NCI-H82 treated with DMSO at 0.1 percent for 48 hours (cell line): Measurements from ENCODE around the gene NLGN1.

ENCODE experiments used
- DNase-seq: peaks from one replicate; lab custom pipeline; 2025; ENCODE audit not compliant: unreplicated experiment; lab: John Stamatoyannopoulos, UW

The NLGN1 gene

DNA sequence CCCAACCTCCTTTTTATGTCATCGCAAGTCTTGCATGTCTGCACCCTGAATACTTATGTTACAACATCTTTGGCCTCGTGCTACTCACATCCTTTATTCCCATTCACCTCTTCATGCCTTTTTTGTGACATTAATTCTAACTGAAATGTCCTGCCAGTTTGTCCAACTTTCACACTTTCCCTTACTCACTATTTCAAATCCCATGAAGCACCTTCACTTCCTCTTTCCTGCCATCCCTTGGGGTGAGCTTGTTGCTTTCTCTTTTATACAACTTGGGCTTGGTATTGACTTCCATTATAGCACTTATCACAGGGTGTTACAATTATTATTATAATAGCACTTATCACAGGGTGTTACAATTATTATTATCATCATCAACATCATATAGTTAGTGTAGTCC is 496.3 kb downstream of the NLGN1 start:
- DNase-seq, result no peak

DNA sequence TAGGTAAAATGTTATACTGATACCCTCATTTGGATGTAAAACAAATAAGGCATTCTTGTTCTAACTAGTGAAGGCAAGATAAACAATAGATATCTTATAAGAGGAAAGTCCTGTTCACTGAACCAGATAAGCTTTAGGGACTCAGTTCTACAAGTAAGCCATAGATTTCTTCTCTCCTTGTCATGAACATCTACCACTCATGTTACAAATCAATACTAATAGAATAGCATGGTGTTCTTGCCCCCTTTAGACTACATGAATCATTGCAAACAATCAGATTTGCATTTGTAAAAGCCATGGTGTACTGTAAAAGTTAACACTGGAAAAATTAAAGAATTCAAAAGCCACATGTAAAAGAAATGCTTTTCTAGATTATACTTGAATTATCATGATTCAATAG is 500.1 kb downstream of the NLGN1 start:
- DNase-seq, result no peak

DNA sequence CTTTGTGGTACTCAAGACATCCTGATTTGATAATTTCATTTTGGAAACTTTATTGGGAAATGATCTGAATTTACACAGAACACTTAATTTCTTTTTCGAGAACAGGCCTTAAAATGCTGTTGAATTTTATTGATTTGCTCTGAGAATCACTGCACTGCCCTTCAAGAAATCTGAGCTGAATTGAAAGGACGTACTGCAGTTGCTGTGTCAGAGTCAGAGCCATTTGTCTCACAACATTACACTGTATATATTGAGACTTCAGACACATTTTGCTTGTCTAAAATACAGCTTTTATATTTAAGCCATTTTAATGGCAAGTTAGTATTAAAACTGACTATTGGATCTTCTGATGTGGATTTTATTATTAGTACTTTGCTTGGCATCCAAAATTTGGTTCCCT is 504.1 kb downstream of the NLGN1 start:
- no peak for DNase-seq

DNA sequence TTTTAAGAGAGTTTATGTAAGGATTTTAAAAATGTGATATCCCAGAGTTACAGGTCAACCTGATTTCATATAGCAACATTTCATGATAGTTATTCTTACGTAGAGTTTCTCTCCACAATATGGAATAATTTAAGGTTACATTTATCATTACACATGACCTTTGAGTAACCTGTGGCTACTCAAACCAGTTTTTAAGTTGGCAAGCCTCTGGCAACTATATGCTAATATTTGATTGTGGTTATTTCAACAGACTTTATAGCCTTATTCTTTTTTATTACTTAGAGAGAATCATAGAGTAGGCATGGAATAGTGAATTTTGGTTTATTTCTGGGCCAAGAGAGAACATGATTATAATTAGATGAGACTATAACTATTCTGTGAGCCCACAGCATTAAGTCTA is 504.9 kb downstream of the NLGN1 start:
- no peak for DNase-seq

DNA sequence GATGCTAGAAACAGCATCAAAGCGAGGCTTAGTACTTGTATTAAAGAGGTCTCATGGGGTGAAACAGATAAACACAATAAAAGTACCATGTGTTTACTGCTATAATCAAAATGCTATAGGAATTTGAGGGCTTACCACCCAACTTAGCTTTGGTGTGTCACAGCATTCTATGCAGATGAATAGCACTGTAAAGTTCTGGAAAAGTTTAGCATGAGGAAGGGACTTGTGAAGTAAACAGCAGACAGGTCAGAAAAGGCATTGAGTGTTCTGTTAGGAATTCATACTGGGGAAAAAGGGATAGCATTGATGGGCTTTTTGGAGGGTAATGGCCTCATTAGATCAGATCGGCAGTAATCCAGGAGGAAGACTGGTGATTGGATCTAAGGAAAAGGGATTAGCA is 505.3 kb downstream of the NLGN1 start:
- peak; percentile 39 for DNase-seq

DNA sequence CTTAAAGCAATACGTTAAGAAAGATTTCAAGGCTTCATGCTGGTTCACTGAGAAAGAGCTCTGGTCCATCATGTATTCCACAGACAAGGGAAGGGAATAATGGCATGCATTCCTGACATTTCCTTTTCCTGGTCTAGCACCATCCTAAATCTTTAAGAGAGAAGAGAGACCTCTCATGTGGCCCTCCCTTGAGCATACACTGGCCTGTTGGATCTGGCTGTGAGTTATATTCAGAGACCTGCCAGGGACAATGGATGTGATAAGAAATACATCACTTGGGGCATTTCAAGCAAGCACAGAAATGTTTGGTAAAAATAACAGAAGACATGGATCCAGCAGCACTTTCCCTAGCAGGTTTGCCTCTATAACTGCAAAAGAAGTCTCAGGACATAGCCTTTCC is 507.8 kb downstream of the NLGN1 start:
- DNase-seq, result no peak

DNA sequence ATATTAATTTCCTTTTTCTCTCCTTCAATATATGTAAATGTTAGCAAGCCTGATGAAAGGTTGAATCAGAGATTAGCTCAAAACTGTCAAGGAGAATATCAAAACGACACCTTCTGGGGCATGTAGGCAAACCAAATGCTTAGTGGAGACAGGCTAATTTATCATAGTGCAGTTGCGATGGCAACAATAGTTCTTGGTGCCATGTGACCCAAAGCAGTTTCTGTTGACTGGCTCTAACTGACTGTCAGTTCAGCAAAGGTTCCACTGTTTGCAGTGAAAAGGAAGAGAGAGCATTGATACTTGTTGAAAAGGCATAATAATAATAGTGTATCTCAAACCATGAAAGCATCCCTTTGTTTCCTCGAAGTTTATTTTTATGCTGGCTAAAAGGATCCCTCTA is 513.9 kb downstream of the NLGN1 start:
- peak; percentile 18 for DNase-seq

DNA sequence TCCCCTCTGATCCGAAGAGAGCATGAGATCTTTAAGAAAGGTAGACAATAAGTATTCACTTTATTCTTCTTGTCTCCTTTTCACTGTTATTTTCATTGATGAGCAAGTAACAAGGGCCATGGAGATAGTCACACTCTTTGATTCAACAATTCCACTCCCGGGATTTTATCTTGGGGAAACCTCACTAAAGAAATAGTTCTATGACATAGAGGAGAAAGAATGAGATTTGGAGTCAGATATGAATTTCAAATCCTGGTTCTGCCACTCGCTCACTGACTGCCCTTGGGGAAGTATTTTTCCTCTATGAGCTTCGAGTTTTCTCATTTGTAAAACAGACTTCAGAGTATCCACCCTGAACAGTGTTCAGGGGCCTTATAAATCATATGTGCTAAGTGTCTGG is 514.6 kb downstream of the NLGN1 start:
- DNase-seq, result no peak

DNA sequence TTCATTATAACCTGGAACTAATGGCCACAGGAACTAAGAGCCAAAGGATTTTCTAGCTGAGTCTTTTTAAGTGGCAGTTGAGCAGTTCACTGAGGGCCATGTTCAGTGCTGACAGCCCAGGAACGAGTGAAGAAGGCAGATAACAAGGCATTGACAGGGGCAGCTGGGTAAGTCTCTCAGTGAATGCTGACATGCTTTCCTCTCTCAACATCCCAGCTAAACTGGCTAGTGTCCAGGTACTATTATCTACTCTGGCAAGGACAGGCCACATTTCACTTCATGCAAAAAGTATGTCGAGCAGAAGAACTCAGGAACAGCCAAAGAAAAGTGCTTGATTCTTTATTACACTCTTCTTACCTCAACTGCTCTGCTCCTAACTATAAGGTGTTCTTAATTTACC is 515.9 kb downstream of the NLGN1 start:
- no peak for DNase-seq

DNA sequence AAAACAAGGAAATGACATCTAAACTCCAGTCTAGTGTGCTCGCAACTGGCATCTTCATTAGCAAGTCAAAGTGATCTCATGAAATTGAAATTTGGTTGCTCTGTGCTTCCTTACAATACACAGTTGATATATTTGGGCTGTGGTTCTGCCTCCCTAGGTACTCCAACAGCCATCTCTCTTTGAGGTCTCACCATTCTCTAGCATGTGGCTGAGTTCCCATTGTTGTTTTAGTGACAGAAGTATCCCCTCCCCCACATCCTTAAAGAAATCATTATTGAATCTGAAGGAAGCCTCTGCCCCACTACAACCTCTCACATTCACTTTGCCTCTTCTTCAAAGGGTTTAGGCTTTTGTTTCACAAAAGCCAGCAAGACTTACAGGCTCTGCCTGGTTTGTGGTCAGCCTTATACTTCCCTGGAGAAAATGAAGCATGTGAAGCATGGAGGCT is 516.5 kb downstream of the NLGN1 start:
- DNase-seq, result no peak

DNA sequence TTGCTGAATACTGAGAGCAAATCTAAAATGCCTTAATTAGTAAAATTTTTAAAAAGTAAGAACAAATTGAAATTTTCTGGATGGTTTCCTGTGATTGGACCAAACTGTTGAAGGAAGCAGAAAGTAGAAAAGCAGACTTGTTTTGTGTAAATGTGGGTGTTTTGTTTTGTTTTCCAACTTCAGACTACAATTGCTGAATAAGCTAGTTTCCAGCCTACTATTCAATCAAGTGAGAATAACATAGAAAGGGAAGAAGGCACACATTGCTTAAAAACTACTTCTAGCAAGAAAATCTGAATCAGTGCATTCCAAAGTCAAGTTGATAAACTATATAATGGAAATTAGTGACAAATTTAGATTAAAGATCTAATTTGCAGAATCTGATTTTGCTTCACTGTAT is 519.3 kb downstream of the NLGN1 start:
- no peak for DNase-seq

DNA sequence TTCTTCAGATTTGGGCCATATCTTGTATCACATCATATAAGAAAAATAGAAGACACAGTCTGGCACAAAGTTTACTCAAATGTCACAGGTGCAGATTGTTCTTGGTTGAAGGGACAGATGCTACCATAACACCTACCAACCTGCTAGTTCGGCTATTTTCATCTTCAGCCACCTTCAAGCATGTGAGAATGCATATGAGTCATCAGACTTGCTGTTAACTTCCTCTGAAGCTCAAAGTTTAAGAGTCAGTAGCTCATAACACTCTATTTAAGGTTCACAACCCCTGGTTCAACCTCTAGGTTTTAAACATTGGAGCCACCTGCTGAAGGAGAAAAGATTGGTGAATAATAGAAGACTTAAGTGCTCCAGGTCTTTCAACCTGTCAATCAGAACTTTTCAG is 522.8 kb downstream of the NLGN1 start:
- DNase-seq, result no peak

DNA sequence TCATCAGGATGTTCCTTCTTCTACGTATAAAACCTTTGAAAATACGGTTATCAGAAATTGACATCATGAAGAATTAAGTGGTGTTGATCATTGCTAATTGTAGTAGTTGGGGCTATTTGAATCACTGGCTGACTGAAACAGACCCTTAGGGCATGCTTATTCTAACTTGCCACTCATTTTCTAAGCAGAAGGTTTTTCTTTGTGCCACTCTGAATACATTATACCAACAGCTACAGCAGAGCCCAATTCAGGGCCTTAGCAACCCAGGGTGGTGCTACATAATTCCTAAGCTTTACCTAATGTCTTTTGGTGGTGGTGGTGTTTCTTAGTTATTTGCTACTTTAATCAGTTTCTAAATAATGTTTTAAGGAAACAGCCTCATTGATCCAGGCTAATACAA is 524.2 kb downstream of the NLGN1 start:
- DNase-seq, result no peak

DNA sequence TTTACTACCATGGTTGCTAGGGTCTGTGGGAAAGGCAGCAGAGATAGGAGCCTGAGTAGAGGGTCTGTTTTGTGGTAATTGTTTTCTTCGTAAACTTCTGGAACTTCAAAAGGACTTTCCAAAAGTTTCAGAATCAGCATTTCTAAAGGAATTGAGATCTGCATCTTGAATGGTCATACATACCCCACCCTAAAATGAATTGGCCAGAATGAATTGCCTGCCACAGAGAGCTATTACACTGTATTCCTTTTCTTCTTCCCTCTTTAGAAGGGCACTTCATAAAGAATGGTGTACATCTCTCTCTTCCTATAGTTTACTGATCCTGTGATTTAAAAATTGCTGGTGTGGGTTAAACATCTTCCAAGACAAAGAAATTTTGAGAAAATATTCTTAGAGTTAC is 525.7 kb downstream of the NLGN1 start:
- DNase-seq, result no peak

DNA sequence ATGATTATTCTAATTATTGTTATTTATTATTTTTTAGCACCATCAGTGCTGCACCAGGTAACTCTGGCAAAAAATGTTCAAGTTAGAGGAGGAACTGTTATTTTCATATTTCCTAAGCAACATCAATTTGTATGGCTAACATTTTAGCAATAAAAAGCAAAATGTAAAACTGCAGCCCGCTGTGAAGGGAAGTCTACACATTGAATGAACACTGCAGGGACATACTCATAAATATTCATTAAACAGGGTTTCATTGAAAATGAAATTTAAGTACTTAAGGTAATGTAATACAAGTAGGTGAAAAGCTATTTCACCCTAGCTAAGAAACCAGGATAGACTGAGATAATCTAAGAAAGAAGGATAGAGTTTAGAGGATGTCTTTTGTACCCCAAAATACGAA is 532.7 kb downstream of the NLGN1 start:
- no peak for DNase-seq

DNA sequence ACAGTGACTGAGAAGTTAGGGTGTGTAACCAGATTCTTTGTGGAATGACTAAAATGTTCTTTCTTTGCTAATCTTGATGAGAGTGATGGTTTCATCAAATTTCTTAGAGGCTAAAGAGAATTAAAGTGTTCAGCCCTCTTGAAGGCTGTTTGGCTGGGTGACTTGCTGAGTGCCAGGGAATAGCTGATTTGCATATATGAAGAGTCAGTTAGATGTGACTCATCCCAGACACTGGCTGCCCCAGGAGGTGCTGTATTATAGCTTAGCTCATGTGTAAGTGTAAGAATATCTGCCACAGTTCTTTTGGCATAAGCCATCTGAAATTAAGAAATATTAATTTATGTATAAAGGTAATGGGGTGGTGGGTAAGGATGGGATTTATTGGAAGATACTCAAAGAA is 535.1 kb downstream of the NLGN1 start:
- DNase-seq, result no peak

DNA sequence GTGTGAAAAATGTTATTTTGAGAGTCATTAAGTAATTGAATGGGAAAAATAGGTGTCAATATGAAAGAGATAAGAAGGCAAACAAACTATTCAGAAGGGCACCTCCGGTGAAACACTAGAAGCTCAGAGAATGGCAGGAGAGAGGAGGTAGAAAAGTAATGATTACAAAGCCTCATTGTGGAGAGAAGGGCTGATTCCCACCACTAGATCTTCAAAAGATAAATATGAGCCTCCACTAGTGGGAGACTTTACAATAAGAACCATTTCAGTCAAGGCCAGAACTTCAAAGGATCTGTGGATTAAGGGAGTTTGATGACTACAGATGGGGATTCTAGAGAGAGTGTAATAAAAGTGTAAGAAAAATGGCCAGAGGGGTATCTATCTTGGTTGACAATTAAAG is 535.6 kb downstream of the NLGN1 start:
- DNase-seq, result no peak

DNA sequence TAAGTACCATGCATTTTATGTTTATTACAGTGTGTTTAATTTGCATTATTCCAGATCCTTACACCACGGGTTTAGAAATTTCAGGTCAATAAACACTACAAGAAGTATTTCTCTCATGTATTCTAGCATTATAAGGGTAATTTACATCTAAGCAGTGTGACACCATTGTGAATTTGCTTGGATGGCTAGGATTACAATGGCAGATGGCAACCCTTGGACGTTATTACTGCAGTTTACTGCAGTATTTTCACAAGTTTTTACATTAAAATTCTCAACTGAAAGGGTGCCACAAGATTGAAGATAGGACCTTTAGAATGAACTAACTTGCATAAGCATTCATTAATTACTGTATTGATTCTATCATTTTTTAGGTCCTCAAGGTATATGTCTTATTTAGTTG is 538.8 kb downstream of the NLGN1 start:
- DNase-seq, result no peak

DNA sequence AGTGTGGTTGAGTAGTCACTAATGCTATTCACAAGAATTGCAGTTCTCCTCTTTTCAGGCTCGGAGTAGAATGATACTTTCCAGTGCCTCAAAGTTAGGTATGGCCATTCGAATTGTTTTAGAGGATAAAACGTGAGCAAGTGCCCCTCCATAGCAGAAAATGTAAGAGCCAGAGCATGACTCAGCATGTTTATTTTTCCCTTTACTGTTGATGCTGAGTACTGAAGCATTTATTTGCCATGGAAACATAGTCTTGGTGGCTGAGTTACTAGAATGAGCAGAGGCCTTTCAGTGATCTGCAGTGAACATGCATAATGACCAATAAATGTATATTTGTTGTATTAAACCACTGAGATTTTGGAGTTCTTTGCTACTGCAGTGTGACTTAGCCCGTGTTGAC is 540.6 kb downstream of the NLGN1 start:
- no peak for DNase-seq

DNA sequence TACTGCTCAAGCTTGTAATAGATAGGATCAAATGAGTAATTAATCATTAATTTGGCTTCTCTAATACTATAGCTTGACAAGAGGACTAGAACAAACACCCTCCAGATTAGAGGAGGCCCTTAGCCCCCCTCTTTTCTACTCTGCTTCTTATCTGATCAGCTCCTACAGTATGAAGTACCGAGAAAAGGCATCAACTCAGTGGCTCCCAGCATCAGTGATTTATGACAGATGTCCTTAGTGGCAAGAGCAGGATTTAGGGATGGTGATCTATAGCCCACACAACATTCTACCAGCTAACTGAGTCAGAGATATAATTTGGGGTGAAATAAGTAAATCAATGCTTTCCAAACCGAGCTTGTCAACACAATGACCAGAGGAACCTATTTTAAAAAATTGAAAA is 541.1 kb downstream of the NLGN1 start:
- DNase-seq, result no peak

DNA sequence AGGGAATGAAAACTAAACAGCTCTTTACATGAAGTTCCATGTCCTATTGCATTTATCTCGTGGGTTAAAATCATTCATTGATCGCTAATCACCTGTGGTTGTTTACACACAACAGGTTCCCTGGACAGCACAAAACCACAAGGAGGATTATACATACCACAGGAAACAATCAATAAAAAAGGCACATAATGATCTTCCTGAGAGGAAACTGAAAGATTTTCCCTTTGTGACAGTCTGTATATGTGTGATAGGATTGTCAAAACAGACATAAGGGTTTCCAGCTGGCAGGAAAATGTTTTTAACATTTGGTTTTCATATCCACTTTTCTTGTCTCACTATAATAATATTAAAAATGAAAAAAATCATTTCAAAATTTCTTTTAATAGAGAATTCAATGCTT is 541.8 kb downstream of the NLGN1 start:
- DNase-seq, result no peak

DNA sequence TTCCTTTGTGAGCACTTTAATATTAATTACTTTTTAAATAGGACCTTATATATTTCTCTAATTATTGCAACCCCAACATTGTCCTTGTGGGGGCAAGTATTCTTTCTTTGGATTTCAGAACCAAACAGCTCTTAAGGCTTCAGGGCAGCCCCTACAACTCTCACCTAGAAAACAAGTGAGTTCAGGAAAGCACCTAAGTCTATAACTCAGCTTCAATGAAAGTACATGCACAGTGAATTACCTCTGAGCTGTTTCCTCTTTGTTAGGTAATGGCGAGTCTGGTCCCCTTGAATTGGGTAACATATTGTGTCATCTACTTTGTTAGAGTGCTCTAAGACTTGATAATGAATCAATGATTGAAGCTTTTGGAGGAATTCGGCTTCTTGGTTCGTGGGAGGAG is 545.7 kb downstream of the NLGN1 start:
- DNase-seq, result no peak

DNA sequence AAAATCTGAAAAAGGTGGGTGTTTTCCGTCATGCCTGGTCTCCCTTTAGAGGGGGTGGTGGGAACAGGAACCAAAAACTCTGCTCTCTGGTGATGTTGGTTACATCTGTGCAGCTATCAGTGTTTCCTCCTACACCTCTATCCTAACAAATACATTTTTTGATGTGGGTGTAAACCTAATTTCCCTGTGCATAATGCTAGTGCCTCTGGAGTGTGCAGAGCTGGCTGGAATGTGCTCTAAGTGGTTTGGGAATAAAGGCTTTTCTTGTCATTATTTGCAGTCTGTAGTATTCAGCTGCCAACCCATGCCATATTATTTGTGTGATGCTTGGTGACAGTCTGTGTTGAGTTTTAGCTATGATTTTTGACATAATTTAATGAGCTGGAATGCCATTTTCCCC is 547.6 kb downstream of the NLGN1 start:
- no peak for DNase-seq

DNA sequence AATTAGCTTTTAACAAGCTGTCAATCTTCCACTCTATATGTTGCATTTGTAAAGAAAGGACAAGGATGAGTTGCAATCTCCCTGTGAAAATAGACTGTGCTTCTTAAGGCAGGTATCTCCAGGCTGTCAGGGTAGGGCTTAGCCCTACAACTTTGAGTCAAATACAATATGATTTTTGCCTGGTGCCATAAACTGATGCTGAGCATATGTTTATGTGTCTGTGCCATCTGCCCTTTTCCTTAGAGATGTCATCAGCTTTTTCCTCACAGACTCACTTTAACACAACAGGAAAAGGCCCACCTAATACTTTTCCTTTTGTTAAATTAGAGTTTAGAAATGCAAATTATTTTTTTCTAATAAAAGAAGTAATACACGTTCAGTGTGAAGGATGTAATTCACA is 548.3 kb downstream of the NLGN1 start:
- no peak for DNase-seq
